ENCODE results near the gene RIBC1. TPM values are rescaled to one million over a fixed set of nuclear protein-coding genes. Genes with fewer than 3 reads are reported as not detected.

The RIBC1 gene
- total RNA-seq, 1 experiment from 2014 or later: 0.61 TPM

- Histone ChIP-seq H3K36me3 (ENCODE audit: control insufficient read depth in 1 of 2, insufficient read depth in 2 of 2, low read length in 2 of 2) (peaks cover 4 to 15% of the 10 kb centered on the region in 2 experiments; a peak in 2 of 4 replicates), H4K20me1 (ENCODE audit: insufficient read depth) (no peaks in the 10 kb centered on the region), H3K27me3 (ENCODE audit: insufficient read depth, low read length) (no peaks in the 10 kb centered on the region), H3K79me2 (ENCODE audit: insufficient read depth, low read length) (no peaks in the 10 kb centered on the region), H3K4me1 (ENCODE audit: control insufficient read depth in 1 of 2, insufficient read depth in 2 of 2, low read length in 2 of 2) (no peaks in the 10 kb centered on the region), H3K4me3 (replicated peaks in 1 of 2; ENCODE audit: low read depth in 1 of 2, low read length in 2 of 2) (no peak overlapping the region), H3K4me2 (ENCODE audit: low read length) (no peak overlapping the region), H2AFZ (ENCODE audit: low read depth, low read length, poor library complexity, severe bottlenecking) (no peak overlapping the region), H3K9me3 (ENCODE audit: control insufficient read depth in 1 of 2, insufficient read depth in 1 of 2, low read depth in 1 of 2, low read length in 2 of 2) (no peaks in the 10 kb centered on the region), H3K9me2 (ENCODE audit: insufficient read depth) (no peaks in the 10 kb centered on the region), H3K27ac (ENCODE audit: low read depth, low read length) (no peak overlapping the region), H3K9ac (ENCODE audit: low read length) (no peak overlapping the region)
- ChIA-PET CTCF (no interaction called here), POLR2A (no interaction called here), RAD21 (ENCODE audit: low non-redundant PET in 1 of 2, low total read pairs in 2 of 2, uncharacterized antibody in 2 of 2, unreplicated experiment in 2 of 2) (no interaction called here)
- DNase-seq (ENCODE audit: low read depth, low spot score) (no peak), ATAC-seq (no peak; the same call in 1 of the 2 replicates)
- intact Hi-C loops (cut with micrococcal nuclease): no loop called here
- no peak for TF ChIP-seq CEBPB (IDR thresholded peaks at IDR 0.05; ENCODE audit: low read depth)
- TF ChIP-seq CTCF (IDR thresholded peaks at IDR 0.05 in 2 of 3, conservative IDR thresholded peaks at IDR 0.05 in 1 of 3; ENCODE audit: borderline replicate concordance in 1 of 3, insufficient read depth in 1 of 3, low read depth in 2 of 3, low read length in 2 of 3): 0 out of 6 replicates have a peak, but pooled peaks of 1 of the 3 experiments have one; percentile 15
- no peak for TF ChIP-seq FOSL1 (IDR thresholded peaks at IDR 0.05; ENCODE audit: low read depth)
- no TSS peak for BruUV-seq (replicated peaks)
Measured at GRCh38 chrX:53374923-53375322, 47.8 kb upstream of the RIBC1 start.

- no peaks in the 10 kb centered on the region for H3K9me3 ChIP-seq (ENCODE audit: control insufficient read depth in 1 of 2, insufficient read depth in 1 of 2, low read depth in 1 of 2, low read length in 2 of 2)
- H3K4me3 ChIP-seq (replicated peaks in 1 of 2; ENCODE audit: low read depth in 1 of 2, low read length in 2 of 2): no peak overlapping the region
- no TSS peak for BruUV-seq (replicated peaks)
- H3K4me1 ChIP-seq (ENCODE audit: control insufficient read depth in 1 of 2, insufficient read depth in 2 of 2, low read length in 2 of 2): no peaks in the 10 kb centered on the region
- intact Hi-C loops (cut with micrococcal nuclease): no loop called here
- DNase-seq (ENCODE audit: low read depth, low spot score) (no peak), ATAC-seq (no peak)
- H3K9me2 ChIP-seq (ENCODE audit: insufficient read depth): no peaks in the 10 kb centered on the region
- TF ChIP-seq RAD21 (IDR thresholded peaks at IDR 0.05; ENCODE audit: low read depth): no peak
- no peak for TF ChIP-seq POLR2A (IDR thresholded peaks at IDR 0.05; ENCODE audit: borderline replicate concordance, extremely low read depth, insufficient read depth, insufficient read length)
- no peak for TF ChIP-seq SRF (IDR thresholded peaks at IDR 0.05; ENCODE audit: low read depth)
- no peak for TF ChIP-seq SP1 (IDR thresholded peaks at IDR 0.05; ENCODE audit: low read depth)
- TF ChIP-seq TCF7L2 (IDR thresholded peaks at IDR 0.05; ENCODE audit: borderline replicate concordance, extremely low read depth, insufficient read depth, insufficient read length): no peak
- TF ChIP-seq, protein P1, sequence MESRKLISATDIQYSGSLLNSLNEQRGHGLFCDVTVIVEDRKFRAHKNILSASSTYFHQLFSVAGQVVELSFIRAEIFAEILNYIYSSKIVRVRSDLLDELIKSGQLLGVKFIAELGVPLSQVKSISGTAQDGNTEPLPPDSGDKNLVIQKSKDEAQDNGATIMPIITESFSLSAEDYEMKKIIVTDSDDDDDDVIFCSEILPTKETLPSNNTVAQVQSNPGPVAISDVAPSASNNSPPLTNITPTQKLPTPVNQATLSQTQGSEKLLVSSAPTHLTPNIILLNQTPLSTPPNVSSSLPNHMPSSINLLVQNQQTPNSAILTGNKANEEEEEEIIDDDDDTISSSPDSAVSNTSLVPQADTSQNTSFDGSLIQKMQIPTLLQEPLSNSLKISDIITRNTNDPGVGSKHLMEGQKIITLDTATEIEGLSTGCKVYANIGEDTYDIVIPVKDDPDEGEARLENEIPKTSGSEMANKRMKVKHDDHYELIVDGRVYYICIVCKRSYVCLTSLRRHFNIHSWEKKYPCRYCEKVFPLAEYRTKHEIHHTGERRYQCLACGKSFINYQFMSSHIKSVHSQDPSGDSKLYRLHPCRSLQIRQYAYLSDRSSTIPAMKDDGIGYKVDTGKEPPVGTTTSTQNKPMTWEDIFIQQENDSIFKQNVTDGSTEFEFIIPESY (IDR thresholded peaks at IDR 0.05; ENCODE audit: extremely low read depth, insufficient replicate concordance, low read length): no peak
- TF ChIP-seq JUND (IDR thresholded peaks at IDR 0.05): no peak
- TF ChIP-seq FOSL1 (IDR thresholded peaks at IDR 0.05; ENCODE audit: low read depth): no peak
- TF ChIP-seq ZNF274 (IDR thresholded peaks at IDR 0.05; ENCODE audit: low read depth, low read length): no peak
- no peak for TF ChIP-seq POLR2AphosphoS5 (IDR thresholded peaks at IDR 0.05; ENCODE audit: low read depth, low read length)
- no peak for TF ChIP-seq ZFX (IDR thresholded peaks at IDR 0.05)
- no peak for TF ChIP-seq EZH2phosphoT487 (IDR thresholded peaks at IDR 0.05; ENCODE audit: borderline replicate concordance)
- TF ChIP-seq EGR1 (IDR thresholded peaks at IDR 0.05; ENCODE audit: low read depth): no peak
- no peak overlapping the region for H3K27ac ChIP-seq (ENCODE audit: low read depth, low read length)
- no peak overlapping the region for H2AFZ ChIP-seq (ENCODE audit: low read depth, low read length, poor library complexity, severe bottlenecking)
- H3K9ac ChIP-seq (ENCODE audit: low read length): no peak overlapping the region
- no peaks in the 10 kb centered on the region for H4K20me1 ChIP-seq (ENCODE audit: insufficient read depth)
- no peaks in the 10 kb centered on the region for H3K27me3 ChIP-seq (ENCODE audit: insufficient read depth, low read length)
- ChIA-PET CTCF (no interaction called here), RAD21 (ENCODE audit: low non-redundant PET in 1 of 2, low total read pairs in 2 of 2, uncharacterized antibody in 2 of 2, unreplicated experiment in 2 of 2) (no interaction called here), POLR2A (no interaction called here)
- no peak overlapping the region for H3K4me2 ChIP-seq (ENCODE audit: low read length)
- no peaks in the 10 kb centered on the region for H3K79me2 ChIP-seq (ENCODE audit: insufficient read depth, low read length)
- H3K36me3 ChIP-seq (ENCODE audit: control insufficient read depth in 1 of 2, insufficient read depth in 2 of 2, low read length in 2 of 2): peaks cover 4 to 15% of the 10 kb centered on the region in 2 experiments; a peak in 2 of 4 replicates
Measured at GRCh38 chrX:53376888-53377287, 45.8 kb upstream of the RIBC1 start.
